Prostate gland (tissue), 1 donor: ENCODE results near the gene INKA2.
A peak's percentile ranks its signal among the peaks of the same experiment; 100 is the strongest.

ENCODE experiments used
- POLR2A ChIP-seq: fragments of 450-650 bp; IDR thresholded peaks from one replicate; pipeline ENCODE4 v1.6.1; 2016; ENCODE audit warnings: antibody characterized with exemption, mild to moderate bottlenecking
- POLR2AphosphoS5 ChIP-seq: sonication (generic); formaldehyde crosslinking; IDR thresholded peaks from one replicate; pipeline ENCODE4 v1.6.1; 2017; ENCODE audit warnings: antibody characterized with exemption

GRCh38 chr1:111755331-111756123, 16.3 kb upstream of the INKA2 start, which contains the start of gene DDX20:
- TF ChIP-seq POLR2A, result peak; percentile 49
- TF ChIP-seq POLR2AphosphoS5, result peak; percentile 72
